ENCODE data around the gene GPBAR1.

The GPBAR1 gene

DNA sequence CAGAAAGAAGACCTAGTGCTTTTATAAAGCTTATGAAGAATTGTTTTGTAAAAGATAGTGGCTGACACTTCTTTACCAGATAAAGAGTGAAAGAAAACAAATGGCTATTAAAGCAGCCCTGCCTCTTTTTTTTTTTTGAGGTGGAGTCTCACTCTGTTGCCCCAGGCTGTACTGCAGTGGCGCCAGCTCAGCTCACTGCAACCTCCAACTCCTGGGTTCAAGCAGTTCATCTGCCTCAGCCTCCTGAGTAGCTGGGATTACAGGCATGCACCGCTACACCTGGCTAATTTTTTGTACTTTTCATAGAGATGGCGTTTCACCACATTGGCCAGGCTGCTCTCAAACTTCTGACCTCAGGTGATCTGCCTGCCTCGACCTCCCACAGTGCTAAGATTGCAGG, 31.0 kb upstream of the GPBAR1 start:
- TF ChIP-seq, protein P1, sequence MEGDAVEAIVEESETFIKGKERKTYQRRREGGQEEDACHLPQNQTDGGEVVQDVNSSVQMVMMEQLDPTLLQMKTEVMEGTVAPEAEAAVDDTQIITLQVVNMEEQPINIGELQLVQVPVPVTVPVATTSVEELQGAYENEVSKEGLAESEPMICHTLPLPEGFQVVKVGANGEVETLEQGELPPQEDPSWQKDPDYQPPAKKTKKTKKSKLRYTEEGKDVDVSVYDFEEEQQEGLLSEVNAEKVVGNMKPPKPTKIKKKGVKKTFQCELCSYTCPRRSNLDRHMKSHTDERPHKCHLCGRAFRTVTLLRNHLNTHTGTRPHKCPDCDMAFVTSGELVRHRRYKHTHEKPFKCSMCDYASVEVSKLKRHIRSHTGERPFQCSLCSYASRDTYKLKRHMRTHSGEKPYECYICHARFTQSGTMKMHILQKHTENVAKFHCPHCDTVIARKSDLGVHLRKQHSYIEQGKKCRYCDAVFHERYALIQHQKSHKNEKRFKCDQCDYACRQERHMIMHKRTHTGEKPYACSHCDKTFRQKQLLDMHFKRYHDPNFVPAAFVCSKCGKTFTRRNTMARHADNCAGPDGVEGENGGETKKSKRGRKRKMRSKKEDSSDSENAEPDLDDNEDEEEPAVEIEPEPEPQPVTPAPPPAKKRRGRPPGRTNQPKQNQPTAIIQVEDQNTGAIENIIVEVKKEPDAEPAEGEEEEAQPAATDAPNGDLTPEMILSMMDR (conservative IDR thresholded peaks at IDR 0.05; ENCODE audit: low read depth, low read length): no peak
- no peak overlapping the region for H3K4me3 ChIP-seq (ENCODE audit: low read depth, low read length)

DNA sequence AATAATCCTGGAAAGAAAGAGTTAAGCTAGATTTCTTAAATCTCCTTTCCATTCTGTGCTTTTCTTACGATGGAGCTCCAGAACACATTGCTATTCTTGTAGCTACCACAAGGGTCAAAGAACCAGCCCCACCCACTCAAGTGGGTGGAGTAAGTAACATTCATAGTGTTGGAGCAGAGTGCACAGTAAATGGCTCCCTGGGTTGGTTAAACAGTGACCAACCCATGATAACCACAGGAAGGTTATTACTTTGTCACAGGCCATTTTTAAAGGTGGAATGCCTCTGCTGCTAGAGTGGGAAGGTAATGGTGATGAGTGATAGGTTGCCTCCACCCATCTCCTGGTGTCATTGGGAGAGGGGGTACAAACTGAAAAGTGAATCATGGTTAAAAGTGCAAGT, 29.9 kb upstream of the GPBAR1 start:
- TF ChIP-seq, protein P1 (conservative IDR thresholded peaks at IDR 0.05; ENCODE audit: low read depth, low read length): peak; percentile 38
- peak; percentile 83 for DNase-seq (ENCODE audit: low read depth)
- H3K4me3 ChIP-seq (ENCODE audit: low read depth, low read length): no peak overlapping the region

More for the DNA sequence above, 31.0 kb upstream of the GPBAR1 start:
- peak; percentile 25 for DNase-seq (ENCODE audit: low read depth)

DNA sequence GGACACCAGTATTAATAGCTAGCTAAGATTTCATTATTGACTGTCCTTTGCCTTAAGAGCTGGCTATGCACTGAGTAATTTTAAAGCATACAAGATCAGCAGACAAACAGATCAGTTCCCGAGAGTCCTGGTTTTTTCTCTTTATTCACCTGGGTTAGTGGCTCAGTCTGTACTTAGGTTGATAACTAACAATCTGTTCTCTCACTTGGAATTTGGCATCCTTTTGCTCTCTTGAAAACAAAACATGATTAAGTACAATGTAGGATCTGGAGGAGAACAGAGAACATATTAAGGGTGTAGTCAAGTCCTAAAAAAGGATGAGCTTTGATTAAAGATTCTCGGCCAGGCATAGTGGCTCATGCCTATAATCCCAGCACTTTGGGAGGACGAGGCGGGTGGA, 27.3 kb upstream of the GPBAR1 start:
- no peak overlapping the region for H3K4me3 ChIP-seq (ENCODE audit: low read depth, low read length)
- DNase-seq (ENCODE audit: low read depth): no peak
- TF ChIP-seq, protein P1 (conservative IDR thresholded peaks at IDR 0.05; ENCODE audit: low read depth, low read length): no peak

DNA sequence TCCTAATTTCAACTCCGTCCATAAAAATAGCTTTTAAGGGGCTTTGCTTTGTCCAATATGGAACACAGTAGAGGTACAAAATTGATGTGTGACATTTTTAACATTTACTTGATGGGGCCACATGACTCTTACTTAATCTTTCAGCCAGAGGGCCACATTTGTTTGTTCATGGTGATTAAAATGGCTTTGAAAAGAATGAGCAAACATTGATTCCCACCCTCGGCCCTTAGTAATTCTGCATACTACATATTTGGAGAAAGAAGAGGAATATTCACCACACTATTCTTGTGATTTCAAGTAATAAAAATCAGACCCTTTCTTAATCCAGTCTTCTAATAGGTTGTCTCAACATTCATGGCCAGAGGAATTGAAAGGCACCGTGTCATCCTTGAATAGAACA, 26.3 kb upstream of the GPBAR1 start:
- H3K4me3 ChIP-seq (ENCODE audit: low read depth, low read length): no peak overlapping the region
- TF ChIP-seq, protein P1 (conservative IDR thresholded peaks at IDR 0.05; ENCODE audit: low read depth, low read length): no peak
- DNase-seq (ENCODE audit: low read depth): no peak

DNA sequence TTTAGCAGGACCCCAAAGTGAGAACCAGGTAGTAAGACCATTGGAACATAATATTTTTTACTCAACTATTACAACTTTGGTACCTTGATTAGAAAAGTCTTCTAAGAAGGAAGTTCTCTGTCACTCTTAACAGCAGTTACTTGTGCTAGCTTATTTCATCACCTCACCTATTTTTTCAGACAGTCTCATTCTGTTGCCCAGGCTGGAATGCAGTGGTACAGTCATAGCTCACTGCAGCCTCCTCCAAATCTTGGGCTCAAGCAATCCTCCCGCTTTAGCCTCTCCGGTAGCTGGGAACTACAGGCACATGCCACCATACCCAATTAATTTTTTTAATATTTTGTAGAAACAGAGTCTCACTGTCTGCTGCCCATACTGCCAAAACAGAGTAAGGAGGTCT, 25.8 kb upstream of the GPBAR1 start:
- TF ChIP-seq, protein P1 (conservative IDR thresholded peaks at IDR 0.05; ENCODE audit: low read depth, low read length): no peak
- DNase-seq (ENCODE audit: low read depth): no peak

DNA sequence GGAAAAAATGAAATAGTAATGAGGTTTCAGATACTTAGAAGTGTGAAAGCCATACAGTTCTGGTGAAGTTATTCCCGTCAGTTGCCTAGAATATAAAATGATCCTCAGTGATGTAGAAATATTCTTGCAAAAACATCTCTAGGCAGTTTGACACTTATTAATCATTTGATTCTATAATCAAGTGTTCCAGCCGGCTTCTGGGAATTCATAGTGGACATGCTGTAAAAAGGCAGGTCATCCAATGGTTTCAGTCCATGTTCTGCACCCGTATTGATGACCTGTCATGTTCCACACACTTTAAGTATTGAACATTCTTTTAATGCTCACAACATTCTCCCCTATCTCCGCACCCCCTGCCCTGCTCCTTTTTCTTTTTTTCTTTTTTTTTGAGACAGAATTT, 24.0 kb upstream of the GPBAR1 start:
- DNase-seq (ENCODE audit: low read depth): no peak
- TF ChIP-seq, protein P1 (conservative IDR thresholded peaks at IDR 0.05; ENCODE audit: low read depth, low read length): no peak

More for the DNA sequence above, 25.8 kb upstream of the GPBAR1 start:
- no peak overlapping the region for H3K4me3 ChIP-seq (ENCODE audit: low read depth, low read length)

DNA sequence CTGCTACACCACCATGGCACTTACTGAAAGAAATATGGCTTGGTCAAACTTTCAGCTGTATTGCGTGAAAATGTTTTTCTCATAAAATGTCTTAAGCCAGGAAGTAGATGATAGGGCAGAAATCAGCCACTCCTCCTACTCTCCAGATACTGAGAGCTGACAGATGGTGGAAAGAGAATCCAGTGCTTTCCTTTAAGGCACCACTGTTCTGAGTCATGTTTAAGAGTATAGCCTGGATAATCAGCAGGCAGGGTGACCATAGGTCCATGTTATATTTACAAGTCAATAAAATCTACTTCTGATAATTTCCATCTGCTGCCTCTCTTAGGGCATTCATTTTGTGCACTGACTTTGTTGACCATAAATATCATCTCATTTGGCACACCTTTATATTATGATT, 21.9 kb upstream of the GPBAR1 start:
- TF ChIP-seq, protein P1 (conservative IDR thresholded peaks at IDR 0.05; ENCODE audit: low read depth, low read length): no peak
- H3K4me3 ChIP-seq (ENCODE audit: low read depth, low read length): no peak overlapping the region
- no peak for DNase-seq (ENCODE audit: low read depth)

More for the DNA sequence above, 24.0 kb upstream of the GPBAR1 start:
- H3K4me3 ChIP-seq (ENCODE audit: low read depth, low read length): no peak overlapping the region
